ENCODE results near the gene FBXL19.

The FBXL19 gene

GRCh38 chr16:30896261-30896888 lies 27.0 kb upstream of the FBXL19 start, which contains the start of gene CTF1 (continued):
- no peak for TF ChIP-seq PRDM2 (tag by site-specific recombination; IDR thresholded peaks at IDR 0.05; ENCODE audit: borderline replicate concordance)
- TF ChIP-seq ZBTB48 (tag by site-specific recombination; IDR thresholded peaks at IDR 0.05): peak; percentile 93
- no peak for TF ChIP-seq ZNF426 (tag by site-specific recombination; IDR thresholded peaks at IDR 0.05)
- no peak for TF ChIP-seq ELK4 (IDR thresholded peaks at IDR 0.05; ENCODE audit: borderline replicate concordance, low read depth, low read length)
- TF ChIP-seq ZNF624 (tag by site-specific recombination; IDR thresholded peaks at IDR 0.05): no peak
- TF ChIP-seq PBX3 (CRISPR knock-in tag; IDR thresholded peaks at IDR 0.05): no peak
- no peak for TF ChIP-seq OSR2 (tag by site-specific recombination; IDR thresholded peaks at IDR 0.05)
- TF ChIP-seq ZNF391 (tag by site-specific recombination; IDR thresholded peaks at IDR 0.05; ENCODE audit: borderline replicate concordance, low read depth): no peak
- TF ChIP-seq ZFP37 (tag by site-specific recombination; IDR thresholded peaks at IDR 0.05): no peak
- TF ChIP-seq ZBTB7A (tag by site-specific recombination; IDR thresholded peaks at IDR 0.05; ENCODE audit: low read depth): 0 out of 2 replicates have a peak, but pooled peaks have one; percentile 24
- TF ChIP-seq PRDM4 (tag by site-specific recombination; IDR thresholded peaks at IDR 0.05): no peak
- TF ChIP-seq, protein P1, sequence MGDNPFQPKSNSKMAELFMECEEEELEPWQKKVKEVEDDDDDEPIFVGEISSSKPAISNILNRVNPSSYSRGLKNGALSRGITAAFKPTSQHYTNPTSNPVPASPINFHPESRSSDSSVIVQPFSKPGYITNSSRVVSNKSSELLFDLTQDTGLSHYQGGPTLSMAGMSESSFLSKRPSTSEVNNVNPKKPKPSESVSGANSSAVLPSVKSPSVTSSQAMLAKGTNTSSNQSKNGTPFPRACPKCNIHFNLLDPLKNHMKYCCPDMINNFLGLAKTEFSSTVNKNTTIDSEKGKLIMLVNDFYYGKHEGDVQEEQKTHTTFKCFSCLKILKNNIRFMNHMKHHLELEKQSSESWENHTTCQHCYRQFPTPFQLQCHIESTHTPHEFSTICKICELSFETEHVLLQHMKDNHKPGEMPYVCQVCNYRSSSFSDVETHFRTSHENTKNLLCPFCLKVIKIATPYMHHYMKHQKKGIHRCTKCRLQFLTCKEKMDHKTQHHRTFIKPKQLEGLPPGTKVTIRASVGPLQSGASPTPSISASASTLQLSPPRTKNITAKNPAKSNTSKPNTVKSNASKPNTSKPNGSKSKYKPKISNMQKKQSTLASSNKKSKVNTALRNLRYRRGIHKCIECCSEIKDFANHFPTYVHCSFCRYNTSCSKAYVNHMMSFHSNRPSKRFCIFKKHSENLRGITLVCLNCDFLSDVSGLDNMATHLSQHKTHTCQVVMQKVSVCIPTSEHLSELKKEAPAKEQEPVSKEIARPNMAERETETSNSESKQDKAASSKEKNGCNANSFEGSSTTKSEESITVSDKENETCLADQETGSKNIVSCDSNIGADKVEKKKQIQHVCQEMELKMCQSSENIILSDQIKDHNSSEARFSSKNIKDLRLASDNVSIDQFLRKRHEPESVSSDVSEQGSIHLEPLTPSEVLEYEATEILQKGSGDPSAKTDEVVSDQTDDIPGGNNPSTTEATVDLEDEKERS (tag by site-specific recombination; IDR thresholded peaks at IDR 0.05): no peak
- TF ChIP-seq ZNF501 (tag by site-specific recombination; IDR thresholded peaks at IDR 0.05): 0 out of 2 replicates have a peak, but pooled peaks have one; percentile 37
- no peak for TF ChIP-seq ZNF175 (tag by site-specific recombination; IDR thresholded peaks at IDR 0.05)
- peak; percentile 22 for TF ChIP-seq ZBTB26 (tag by site-specific recombination; optimal IDR thresholded peaks at IDR 0.05)
- TF ChIP-seq ZNF48 (tag by site-specific recombination; IDR thresholded peaks at IDR 0.05): no peak
- TF ChIP-seq SP2 (tag by site-specific recombination; IDR thresholded peaks at IDR 0.05): peak; percentile 68
- TF ChIP-seq HOXC10 (CRISPR knock-in tag; IDR thresholded peaks at IDR 0.05): no peak
- no peak for TF ChIP-seq ZNF792 (tag by site-specific recombination; IDR thresholded peaks at IDR 0.05)
- no peak for TF ChIP-seq ZNF529 (tag by site-specific recombination; IDR thresholded peaks at IDR 0.05; ENCODE audit: insufficient replicate concordance)
- TF ChIP-seq, protein P2, sequence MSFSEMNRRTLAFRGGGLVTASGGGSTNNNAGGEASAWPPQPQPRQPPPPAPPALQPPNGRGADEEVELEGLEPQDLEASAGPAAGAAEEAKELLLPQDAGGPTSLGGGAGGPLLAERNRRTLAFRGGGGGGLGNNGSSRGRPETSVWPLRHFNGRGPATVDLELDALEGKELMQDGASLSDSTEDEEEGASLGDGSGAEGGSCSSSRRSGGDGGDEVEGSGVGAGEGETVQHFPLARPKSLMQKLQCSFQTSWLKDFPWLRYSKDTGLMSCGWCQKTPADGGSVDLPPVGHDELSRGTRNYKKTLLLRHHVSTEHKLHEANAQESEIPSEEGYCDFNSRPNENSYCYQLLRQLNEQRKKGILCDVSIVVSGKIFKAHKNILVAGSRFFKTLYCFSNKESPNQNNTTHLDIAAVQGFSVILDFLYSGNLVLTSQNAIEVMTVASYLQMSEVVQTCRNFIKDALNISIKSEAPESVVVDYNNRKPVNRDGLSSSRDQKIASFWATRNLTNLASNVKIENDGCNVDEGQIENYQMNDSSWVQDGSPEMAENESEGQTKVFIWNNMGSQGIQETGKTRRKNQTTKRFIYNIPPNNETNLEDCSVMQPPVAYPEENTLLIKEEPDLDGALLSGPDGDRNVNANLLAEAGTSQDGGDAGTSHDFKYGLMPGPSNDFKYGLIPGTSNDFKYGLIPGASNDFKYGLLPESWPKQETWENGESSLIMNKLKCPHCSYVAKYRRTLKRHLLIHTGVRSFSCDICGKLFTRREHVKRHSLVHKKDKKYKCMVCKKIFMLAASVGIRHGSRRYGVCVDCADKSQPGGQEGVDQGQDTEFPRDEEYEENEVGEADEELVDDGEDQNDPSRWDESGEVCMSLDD (tag by site-specific recombination; IDR thresholded peaks at IDR 0.05): no peak
